Epithelial cell of prostate (primary cell): ENCODE data around the gene POU6F2.
A peak's percentile ranks its signal among the peaks of the same experiment; 100 is the strongest.
"Not testable (repeated sequence)": the region's sequence is repeated elsewhere in the genome, so short reads cannot be mapped to it uniquely, and the experiment has no call there.

Experiments used
- DNase-seq: peaks from one replicate; pipeline ENCODE4 v3.0.0-alpha.2; 2011; ENCODE audit warnings: low read depth, low spot score
- H3K27ac ChIP-seq: fragments of 450-650 bp; 2 replicates; pipeline ENCODE4 v1.5.1; 2017; ENCODE audit warnings: mild to moderate bottlenecking

Gene POU6F2, protein sequence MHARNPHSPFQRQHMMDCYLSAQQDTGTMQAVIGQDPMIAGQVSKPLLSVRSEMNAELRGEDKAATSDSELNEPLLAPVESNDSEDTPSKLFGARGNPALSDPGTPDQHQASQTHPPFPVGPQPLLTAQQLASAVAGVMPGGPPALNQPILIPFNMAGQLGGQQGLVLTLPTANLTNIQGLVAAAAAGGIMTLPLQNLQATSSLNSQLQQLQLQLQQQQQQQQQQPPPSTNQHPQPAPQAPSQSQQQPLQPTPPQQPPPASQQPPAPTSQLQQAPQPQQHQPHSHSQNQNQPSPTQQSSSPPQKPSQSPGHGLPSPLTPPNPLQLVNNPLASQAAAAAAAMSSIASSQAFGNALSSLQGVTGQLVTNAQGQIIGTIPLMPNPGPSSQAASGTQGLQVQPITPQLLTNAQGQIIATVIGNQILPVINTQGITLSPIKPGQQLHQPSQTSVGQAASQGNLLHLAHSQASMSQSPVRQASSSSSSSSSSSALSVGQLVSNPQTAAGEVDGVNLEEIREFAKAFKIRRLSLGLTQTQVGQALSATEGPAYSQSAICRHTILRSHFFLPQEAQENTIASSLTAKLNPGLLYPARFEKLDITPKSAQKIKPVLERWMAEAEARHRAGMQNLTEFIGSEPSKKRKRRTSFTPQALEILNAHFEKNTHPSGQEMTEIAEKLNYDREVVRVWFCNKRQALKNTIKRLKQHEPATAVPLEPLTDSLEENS

DNA sequence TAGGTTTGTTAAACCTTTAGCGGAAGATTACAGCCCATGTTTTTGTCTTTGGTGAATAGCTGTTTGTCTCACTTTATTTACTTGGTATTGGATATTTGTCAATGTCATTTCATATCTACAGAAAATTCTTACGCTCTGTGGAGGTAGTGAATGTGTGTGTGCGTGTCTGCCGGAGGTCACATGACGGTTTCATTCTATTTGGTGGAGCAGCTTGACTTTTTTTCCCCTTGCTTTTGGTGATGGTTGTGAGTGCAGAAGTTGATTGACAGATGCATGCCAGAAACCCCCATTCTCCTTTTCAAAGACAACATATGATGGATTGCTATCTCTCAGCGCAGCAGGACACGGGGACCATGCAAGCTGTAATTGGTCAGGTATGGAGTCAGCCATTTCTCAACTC is at the start of gene POU6F2:
POU6F2 (plus strand) TSS at position 225 of the 400 bp plus-strand sequence; CDS start at position 270, 45 bp downstream.
- DNase-seq = no peak
- H3K27ac ChIP-seq = no peak within 1 kb of the TSS

DNA sequence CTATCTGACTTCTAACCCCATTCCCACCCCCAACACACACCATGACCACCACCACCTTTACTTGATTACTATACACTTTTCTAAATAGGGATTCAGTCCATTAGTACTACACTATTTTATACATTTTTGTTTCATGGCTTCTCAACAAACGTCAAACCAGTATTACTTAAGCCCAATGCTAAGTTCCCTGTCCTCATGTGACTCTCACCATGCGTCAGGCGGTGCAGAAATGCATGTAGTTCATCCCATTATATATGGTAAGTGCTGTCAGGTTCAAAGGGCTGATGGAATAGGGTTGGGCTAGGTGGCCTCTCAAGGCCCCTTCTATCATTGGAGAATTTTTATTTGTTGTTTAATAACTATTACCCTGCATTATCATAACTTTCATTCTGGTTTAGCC is 49.2 kb upstream of the POU6F2 start:
- no peak overlapping the region for H3K27ac ChIP-seq
- no peak for DNase-seq

DNA sequence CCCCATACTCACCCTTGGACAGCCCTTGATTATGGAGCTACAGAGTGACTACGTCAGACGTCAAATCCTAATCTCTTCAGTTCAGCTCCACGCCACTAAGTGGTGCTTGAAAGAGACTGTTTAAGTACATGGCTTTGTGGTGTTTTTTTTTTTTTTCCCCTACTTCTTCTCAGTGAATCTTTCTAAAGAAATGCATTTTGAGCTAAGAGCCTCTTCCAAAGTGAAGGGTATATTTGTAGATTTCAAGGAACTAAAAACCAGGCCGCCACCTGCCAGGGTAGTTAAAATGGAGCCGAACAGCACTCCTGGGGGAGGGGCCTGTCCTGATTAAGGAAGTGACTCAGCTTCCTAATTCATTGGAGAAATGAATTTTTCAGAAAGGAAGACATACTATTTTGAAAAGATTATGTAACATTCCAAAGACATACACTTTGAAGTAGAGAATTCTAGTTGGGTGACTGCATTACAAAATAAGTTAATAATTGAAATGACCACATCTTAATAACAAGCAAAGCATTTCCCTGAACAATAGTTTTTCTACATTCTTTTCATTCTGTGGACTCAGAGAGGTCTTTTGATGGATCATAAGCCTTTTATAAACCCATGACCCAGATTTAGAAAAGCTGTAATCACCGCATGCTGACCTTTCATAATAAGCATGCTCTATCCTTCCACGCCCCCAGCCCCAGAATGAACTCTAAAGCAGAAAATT is 48.1 kb upstream of the POU6F2 start:
- DNase-seq = no peak
- H3K27ac ChIP-seq = no peak overlapping the region

DNA sequence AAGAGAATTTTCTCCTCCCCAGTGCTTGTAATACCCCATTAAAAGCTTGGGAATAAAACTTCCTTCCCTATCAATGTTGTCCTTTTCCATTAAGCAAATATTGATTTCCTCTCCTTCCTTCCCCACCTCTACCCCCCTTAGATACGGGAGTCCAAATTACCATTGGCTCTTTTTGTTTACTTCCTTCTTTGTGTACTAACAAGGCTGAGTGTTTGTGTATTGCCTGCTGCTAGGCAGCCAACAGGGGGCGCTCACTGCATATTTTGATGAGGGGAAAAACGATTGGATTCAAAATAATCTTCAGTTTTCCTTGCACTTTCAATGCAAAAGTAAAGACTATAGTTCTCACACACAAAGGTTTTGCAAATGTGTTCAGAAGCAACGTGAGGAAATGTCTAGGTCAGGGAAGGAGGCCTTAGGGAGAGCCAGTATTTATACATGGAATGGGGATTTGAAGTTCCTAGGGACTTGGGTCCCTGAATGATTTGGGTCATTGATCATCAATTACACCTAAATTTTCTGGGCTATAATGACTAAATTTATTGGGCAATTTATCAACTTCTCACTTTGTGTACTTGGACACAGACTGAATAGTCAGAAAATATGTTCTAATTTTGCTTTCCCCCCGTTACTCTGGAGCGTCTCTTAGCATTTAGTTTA is 45.1 kb upstream of the POU6F2 start:
- DNase-seq = no peak

DNA sequence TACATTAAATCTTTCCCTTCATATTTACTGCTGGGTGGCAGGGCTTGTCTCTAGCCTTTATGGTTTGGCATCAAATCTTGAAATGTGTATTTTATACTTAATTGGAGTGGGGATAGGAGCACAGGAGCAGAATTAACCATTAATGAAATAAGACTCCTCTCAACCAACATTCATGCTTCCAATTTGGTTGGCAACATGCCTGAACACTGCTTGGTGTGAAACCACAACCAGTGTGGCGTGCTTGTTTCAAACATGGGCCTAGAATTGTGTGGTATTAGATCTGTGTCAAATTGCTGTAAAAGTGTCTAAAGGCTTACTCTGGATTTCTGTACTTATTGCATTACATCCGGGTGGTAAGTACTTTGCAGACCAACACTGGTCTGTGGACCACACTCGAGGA is 43.7 kb upstream of the POU6F2 start:
- no peak overlapping the region for H3K27ac ChIP-seq
- no peak for DNase-seq

More for the DNA sequence above, 45.1 kb upstream of the POU6F2 start:
- no peak overlapping the region for H3K27ac ChIP-seq

DNA sequence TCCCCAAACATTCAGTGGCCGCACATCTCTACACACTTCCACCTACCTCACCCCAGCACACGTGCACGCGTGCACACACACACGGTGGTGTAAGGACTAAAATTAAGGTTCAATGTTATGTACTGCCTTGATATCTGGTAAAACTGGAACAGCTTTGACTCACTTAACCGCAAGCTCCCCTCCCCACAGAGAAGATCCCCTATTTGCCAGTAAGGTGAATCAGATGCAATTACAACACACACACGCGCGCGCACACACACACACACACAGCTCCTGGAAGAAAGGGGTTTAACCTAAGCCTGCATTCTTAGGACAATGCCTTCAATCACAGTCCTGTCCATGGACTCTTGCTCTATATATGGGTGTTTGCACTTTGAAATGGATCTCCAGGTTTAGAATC is 43.2 kb upstream of the POU6F2 start:
- no peak overlapping the region for H3K27ac ChIP-seq
- peak; percentile 33 for DNase-seq

DNA sequence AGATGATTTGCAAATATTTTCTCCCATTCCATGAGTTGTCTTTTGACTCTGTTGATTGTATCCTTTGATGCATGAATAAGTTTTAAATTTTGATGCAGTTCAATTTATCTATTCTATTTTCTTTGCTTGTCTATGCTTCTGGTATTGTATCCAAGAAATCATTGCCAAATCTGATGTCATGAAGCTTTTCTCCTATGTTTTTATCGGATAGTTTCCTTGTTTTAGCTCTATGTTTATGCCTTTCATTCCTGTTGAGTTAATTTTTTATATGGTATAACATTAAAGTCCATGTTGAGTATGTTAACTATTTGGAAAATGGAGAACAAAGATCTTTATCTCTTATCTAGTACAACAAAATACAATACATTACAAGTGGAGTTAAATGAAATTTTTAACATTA is 41.1 kb upstream of the POU6F2 start:
- no peak for DNase-seq
- no peak overlapping the region for H3K27ac ChIP-seq

DNA sequence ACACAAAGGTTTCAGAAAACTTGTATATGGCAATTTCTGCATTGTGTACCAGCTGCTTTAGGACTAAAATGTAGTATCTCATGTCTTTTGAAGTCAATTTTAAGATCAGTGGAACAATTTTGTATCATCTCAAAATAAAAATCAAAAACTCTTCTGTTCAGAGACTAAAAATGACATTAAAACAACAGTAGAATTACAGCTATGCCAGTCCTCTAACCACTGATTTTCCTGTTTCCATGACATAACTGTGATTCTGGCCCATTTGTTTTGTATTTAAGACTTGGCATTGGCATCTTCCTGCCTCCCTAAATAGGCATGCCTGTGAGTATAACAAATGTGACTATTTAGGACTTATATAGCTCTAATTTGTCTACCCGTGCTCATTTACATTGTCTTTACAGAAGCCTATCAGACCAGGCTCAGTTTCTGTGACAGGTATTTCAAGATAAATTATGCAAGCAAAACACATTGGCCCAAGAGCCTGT is 39.7 kb upstream of the POU6F2 start:
- no peak for DNase-seq
- H3K27ac ChIP-seq = no peak overlapping the region

DNA sequence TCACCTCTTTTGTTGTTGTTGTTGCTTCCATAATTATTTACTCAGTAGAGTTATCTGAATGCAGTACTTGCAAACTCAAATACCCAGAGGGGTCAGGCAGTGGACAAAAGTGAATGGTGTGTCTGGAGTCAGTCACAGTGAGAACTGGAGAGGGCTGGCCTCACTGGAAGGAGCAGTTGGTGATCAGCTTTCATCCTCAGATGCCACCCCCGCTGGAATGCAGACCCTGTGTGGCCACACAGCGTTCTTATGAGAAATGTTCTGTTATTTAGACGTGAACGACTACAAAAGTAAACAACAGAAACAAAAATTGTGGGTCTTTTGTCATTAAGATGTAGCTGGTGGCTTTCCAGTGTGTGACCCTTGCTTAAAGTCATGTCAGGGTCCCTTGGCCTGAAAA is 39.1 kb upstream of the POU6F2 start:
- no peak for DNase-seq
- H3K27ac ChIP-seq = no peak overlapping the region

DNA sequence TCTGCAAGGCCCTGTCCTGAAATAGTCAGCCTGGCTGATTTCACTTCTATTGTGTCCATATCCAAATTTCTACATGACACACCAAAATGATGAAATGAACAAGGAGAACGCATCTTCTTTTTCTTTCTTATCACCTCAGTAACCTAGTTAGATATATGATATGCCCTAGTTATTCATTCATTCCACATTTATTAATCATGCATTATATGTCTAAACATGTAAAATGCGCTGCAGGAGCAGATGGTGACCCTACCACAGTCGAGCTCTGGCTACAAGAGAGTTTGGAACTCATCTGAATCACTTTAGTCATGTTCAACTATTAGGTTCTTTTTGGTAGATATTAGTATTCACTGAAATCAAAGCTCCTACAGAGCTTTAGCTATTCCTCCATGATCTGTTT is 36.9 kb upstream of the POU6F2 start:
- H3K27ac ChIP-seq = no peak overlapping the region
- no peak for DNase-seq

DNA sequence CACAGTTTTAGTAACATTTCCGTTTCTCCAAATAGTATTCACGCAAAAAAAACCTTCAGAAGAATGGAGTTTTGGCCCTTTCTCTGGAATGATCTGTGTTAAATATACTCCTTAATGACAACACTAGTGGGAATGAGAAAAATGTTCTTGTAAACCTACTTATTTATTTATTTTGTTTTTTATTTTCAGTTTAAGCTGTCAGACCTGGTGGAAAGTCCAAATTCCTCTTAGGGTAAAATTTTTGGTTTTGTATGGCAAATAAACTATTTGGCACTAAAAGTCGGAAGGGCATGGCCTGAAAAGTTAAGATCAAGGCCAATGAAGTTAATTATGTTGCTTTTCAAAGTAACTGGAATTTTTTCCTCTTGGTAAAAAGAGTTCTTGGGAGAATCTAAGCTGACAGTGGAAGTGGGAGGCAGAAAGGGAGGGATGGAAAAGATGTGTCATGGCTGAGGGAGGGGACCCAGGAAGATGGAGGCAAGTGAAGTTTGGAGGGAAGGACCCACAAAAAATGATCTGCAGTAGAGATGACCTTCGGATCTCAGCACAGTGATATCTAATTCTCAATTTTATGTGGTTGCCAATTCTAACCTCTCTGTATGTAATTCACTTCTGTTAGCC is 35.2 kb upstream of the POU6F2 start:
- no peak overlapping the region for H3K27ac ChIP-seq
- DNase-seq = no peak

DNA sequence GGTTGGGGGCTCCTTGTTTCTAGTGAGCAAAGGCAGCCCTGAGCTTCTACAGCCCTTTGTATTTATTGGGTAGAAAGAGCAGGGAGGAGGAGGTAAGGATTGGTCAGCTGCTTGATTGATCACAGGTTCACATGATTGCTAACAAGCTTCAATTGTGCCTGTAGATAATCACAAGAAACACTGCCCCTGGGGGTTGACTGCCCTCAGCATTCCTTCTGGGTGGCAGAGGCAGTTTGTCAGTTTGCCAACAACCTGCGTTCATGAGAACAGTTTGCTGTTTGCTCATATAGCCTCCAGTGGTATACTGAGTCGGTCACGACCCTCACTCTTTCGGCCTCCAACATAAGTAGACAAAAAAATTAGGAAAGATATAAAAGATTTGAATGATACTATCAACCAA is 30.2 kb upstream of the POU6F2 start:
- not testable (repeated sequence) for DNase-seq

DNA sequence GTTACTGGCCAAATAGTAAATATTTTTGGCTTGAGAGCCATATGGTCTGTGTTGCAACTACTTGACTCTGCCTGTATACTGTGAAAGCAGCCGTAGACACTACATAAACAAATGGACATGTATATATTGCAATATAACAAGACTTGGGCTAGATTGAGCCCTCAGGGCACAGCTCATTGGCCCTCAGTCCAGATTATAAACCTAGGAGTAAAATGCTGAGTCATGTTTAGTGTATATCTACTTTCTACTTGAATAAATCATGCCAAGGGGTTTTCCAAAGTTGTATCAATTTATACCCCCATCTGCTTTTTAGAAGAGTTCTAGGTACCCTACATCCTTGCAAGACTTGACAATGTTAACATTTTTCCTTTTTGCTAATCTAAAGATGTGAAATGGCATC is 27.4 kb upstream of the POU6F2 start:
- no peak for DNase-seq
- no peak overlapping the region for H3K27ac ChIP-seq

More for the DNA sequence above, 30.2 kb upstream of the POU6F2 start:
- not testable (repeated sequence) for H3K27ac ChIP-seq

DNA sequence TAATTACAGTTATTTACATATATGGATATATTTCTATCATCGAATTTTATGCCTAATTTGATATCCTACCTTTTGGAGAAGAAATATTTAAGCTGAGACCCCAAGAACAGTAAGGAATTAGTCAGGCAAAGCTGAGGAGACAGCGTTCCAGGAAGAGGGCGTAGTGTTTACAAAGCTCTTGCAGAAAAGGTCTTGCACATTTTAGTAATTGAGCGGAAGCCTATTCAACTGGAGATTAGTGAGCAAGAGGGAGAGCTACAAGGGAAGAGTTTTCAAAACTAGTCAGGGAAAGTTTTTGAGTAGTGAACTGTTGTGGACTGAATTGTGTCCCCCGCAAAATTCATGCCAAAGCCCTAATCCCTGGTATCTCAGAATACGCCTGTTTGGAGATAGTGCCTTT is 26.5 kb upstream of the POU6F2 start:
- H3K27ac ChIP-seq = no peak overlapping the region
- no peak for DNase-seq

DNA sequence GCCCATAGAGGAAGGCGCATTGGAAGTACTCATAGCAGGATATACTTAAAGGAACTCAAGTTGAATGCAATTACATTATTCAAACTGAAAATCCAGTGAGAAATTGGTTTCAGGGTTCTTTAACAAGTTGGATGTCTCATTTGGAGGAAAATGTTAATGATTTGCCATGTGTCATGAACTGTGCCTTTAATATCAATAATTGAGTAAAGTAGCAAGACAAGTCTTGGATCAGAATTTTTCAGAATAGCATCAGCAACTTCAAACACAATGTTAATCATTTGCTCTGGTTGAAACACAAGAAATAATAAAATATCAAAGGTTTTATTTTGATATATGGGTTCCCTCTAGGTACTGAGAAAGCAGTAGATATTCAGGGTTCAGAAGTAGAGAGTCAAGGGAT is 24.5 kb upstream of the POU6F2 start:
- no peak overlapping the region for H3K27ac ChIP-seq
- DNase-seq = no peak

DNA sequence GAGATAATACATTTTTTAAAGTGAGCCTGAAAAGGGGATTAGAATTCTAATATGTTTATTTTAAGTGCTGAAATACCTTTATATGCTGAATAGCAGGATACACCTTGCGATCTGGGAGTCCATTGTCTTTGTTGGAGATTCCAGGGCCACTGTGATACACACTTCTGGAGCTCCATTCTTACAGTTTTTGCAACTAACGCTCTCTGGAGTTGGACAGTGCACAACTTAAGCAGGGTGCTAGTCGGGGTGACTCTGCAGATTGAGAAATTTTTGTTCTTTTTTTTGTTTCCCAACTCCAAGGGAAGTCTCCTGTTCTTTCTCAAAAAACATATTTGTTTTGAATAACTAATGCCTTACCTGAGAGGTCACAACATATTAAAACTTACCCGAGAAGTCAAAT is 23.7 kb upstream of the POU6F2 start:
- no peak for DNase-seq

DNA sequence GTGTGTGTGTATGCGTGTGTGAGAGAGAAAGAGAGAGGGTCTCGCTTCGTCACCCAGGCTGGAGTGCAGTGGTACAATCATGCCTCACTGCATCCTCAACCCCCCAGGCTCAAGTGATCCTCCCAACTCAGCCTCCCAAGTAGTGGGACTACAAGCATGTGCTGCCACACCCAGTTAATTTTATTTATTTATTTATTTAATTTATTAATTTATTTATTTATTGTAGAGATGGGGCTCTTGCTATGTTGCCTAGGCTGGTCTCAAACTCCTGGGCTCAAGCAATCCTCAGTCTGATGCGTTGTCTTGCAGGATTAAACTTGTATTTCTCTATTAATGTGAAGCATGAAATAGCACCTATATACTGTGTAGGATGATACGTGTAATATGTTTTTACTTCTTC is 21.8 kb upstream of the POU6F2 start:
- H3K27ac ChIP-seq = no peak overlapping the region
- no peak for DNase-seq

More for the DNA sequence above, 23.7 kb upstream of the POU6F2 start:
- no peak overlapping the region for H3K27ac ChIP-seq

DNA sequence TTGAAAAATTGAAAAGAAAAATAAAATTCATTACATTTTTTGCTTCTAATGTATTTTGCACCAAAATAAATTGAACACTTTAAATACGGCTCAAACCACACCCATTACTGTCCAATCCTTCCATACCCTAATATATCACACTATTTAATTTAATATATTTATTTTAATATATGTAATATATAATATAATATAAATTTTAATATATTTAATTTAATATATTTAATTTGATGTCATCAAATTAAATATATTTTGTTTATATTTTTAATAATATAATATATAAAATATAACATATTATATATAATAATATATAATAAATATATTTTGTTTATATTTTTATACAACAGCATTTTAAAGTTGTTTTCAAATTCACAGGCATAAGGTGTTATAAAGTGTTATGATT is 15.7 kb upstream of the POU6F2 start:
- no peak for DNase-seq

DNA sequence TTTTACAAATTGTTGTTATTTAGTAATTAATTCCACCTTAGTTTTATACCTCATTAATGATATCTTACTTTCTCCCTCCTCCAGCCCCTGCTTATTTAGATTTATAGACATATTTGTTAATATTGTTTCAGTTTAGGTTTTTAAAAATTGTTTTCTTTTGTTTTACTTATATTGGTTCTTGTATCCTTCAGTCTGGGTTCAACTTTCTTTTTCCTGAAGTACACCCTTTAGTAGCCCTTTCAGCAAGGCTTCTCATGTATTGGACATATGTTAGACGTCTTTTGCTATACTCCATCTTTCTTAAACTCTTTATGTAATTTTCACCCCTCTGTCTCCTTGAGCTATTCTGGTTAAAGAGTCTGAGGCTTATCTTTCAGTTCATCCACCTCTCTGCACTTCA is 12.8 kb upstream of the POU6F2 start:
- H3K27ac ChIP-seq = no peak overlapping the region
- DNase-seq = no peak

More for the DNA sequence above, 15.7 kb upstream of the POU6F2 start:
- no peak overlapping the region for H3K27ac ChIP-seq

DNA sequence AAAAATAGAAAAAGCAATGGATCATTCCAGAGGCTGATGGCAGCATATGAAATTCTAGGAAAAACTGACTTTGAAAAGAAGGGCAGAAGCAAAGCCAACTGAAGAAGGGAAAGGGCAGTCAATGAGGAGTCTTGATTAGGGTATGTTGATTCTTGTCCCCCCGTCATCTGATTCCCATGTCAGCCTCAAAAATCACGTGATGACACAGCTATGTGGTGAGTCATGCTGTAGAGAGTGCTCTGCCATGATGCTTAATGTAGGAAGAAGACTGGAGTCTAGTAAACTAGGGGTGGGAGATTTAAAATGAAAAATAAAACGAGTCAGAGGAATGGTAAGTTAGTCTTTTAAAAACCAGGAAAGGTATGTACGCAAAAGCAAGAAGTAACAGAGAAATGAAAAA is 3.9 kb upstream of the POU6F2 start:
- H3K27ac ChIP-seq = no peak overlapping the region
- DNase-seq = no peak
